CD14-positive monocyte (primary cell): Measurements from ENCODE around the gene TANGO2. TPM values are rescaled to one million over a fixed set of nuclear protein-coding genes. Genes with fewer than 3 reads are reported as not detected.
A peak's percentile ranks its signal among the peaks of the same experiment; 100 is the strongest.

Source experiments
- DNase-seq, 3 donors: peaks; one replicate each; pipeline ENCODE4 v3.0.0-alpha.2; 2011 to 2022
- H2AFZ ChIP-seq: 2 replicates; pipeline ENCODE4 v1.6.0; 2012; ENCODE audit warnings: mild to moderate bottlenecking, low read depth, low read length, inconsistent platforms; ENCODE audit not compliant: insufficient read depth, poor library complexity, severe bottlenecking
- H3K27ac ChIP-seq, 2 donors: 1 replicate in 1 of 2; 2 replicates in 1 of 2; pipeline ENCODE4 v1.5.1; 2012 to 2013; ENCODE audit warnings: low read length in 2 of 2, control low read depth in 1 of 2, inconsistent platforms in 1 of 2, low read depth in 1 of 2, mild to moderate bottlenecking in 1 of 2
- H3K27me3 ChIP-seq, 2 donors: one replicate each; pipeline versions ENCODE4 v1.6.0 to v1.6.1; 2011 to 2013; ENCODE audit warnings: low read length in 2 of 2; ENCODE audit not compliant: control insufficient read depth in 2 of 2, insufficient read depth in 2 of 2
- H3K36me3 ChIP-seq, 2 donors: replicated peaks in 1 of 2; 1 replicate in 1 of 2; 2 replicates in 1 of 2; pipeline versions ENCODE4 v1.5.1 to v1.6.1; 2012 to 2013; ENCODE audit warnings: low read length in 2 of 2, control low read depth in 1 of 2, inconsistent platforms in 1 of 2, mild to moderate bottlenecking in 1 of 2; ENCODE audit not compliant: insufficient read depth in 2 of 2, control insufficient read depth in 1 of 2
- H3K4me1 ChIP-seq, 2 donors: 1 replicate in 1 of 2; 2 replicates in 1 of 2; pipeline versions ENCODE4 v1.5.1 to v1.6.1; 2012 to 2013; ENCODE audit warnings: low read length in 2 of 2, control low read depth in 1 of 2, inconsistent platforms in 1 of 2, mild to moderate bottlenecking in 1 of 2, moderate library complexity in 1 of 2; ENCODE audit not compliant: insufficient read depth in 2 of 2, control insufficient read depth in 1 of 2
- H3K4me2 ChIP-seq: replicated peaks from 2 replicates; pipeline ENCODE3; 2012; ENCODE audit warnings: low read length, moderate library complexity, mild to moderate bottlenecking; ENCODE audit not compliant: poor library complexity, severe bottlenecking; ENCODE audit errors: extremely low read depth
- H3K4me3 ChIP-seq, 3 experiments: fragments of 200-600 bp in 1 of 3; sonication (generic) in 1 of 3; replicated peaks in 1 of 3; 1 replicate in 2 of 3; 2 replicates in 1 of 3; pipeline ENCODE4 v1.5.1; 2011 to 2013; ENCODE audit warnings: low read length in 3 of 3, mild to moderate bottlenecking in 3 of 3, control low read depth in 2 of 3, low read depth in 2 of 3, inconsistent platforms in 1 of 3, moderate library complexity in 1 of 3
- H3K79me2 ChIP-seq: 2 replicates; pipeline ENCODE4 v1.6.0; 2012; ENCODE audit warnings: mild to moderate bottlenecking, control low read depth, inconsistent platforms, low read length, moderate library complexity; ENCODE audit not compliant: insufficient read depth
- H3K9ac ChIP-seq: 2 replicates; pipeline ENCODE4 v1.6.0; 2017; ENCODE audit warnings: low read length, mild to moderate bottlenecking; ENCODE audit not compliant: insufficient read depth, poor library complexity, severe bottlenecking
- H3K9me3 ChIP-seq, 2 donors: replicated peaks in 1 of 2; 1 replicate in 1 of 2; 2 replicates in 1 of 2; pipeline versions ENCODE4 v1.5.1 to v1.6.1; 2012 to 2013; ENCODE audit warnings: low read length in 2 of 2, control low read depth in 1 of 2; ENCODE audit not compliant: control insufficient read depth in 1 of 2, insufficient read depth in 1 of 2
- H4K20me1 ChIP-seq: 2 replicates; pipeline ENCODE4 v1.6.0; 2012; ENCODE audit warnings: mild to moderate bottlenecking, low read length, control low read depth, moderate library complexity; ENCODE audit not compliant: insufficient read depth
- H3K27ac Mint-ChIP-seq, 7 donors: one replicate each; pipeline ENCODE4 v1.8.0; 2020; ENCODE audit warnings: mild to moderate bottlenecking in 7 of 7, mixed read lengths in 7 of 7, moderate library complexity in 6 of 7, inconsistent platforms in 2 of 7
- H3K27me3 Mint-ChIP-seq, 3 donors: one replicate each; pipeline ENCODE4 v1.8.0; 2021 to 2022; ENCODE audit warnings: low read depth in 3 of 3, mild to moderate bottlenecking in 3 of 3, mixed read lengths in 3 of 3, moderate library complexity in 3 of 3, inconsistent platforms in 1 of 3
- H3K36me3 Mint-ChIP-seq, 2 donors: one replicate each; pipeline ENCODE4 v1.8.0; 2020; ENCODE audit warnings: mixed read lengths in 2 of 2, inconsistent platforms in 1 of 2, mild to moderate bottlenecking in 1 of 2
- H3K4me1 Mint-ChIP-seq: one replicate; pipeline ENCODE4 v1.8.0; 2020; ENCODE audit warnings: mild to moderate bottlenecking, mixed read lengths
- H3K4me3 Mint-ChIP-seq, 2 donors: one replicate each; pipeline ENCODE4 v1.8.0; 2020; ENCODE audit warnings: mild to moderate bottlenecking in 2 of 2, mixed read lengths in 2 of 2, moderate library complexity in 1 of 2
- H3K9me3 Mint-ChIP-seq, 7 donors: one replicate each; pipeline ENCODE4 v1.8.0; 2020 to 2022; ENCODE audit warnings: mixed read lengths in 7 of 7, mild to moderate bottlenecking in 6 of 7, moderate library complexity in 6 of 7, inconsistent platforms in 2 of 7
- CTCF ChIP-seq: fragments of 200-600 bp; IDR thresholded peaks from one replicate; pipeline ENCODE4 v1.8.0; 2022; ENCODE audit warnings: antibody characterized with exemption, mild to moderate bottlenecking
- WGBS: methylation state at CpG from one replicate; pipeline ENCODE4 v1.1.5; 2013; ENCODE audit warnings: missing lambda C conversion rate; ENCODE audit not compliant: insufficient coverage; 5-methylcytosine and 5-hydroxymethylcytosine counted together
- intact Hi-C, 2 donors: fragments of 100-400 bp; cut with micrococcal nuclease; formaldehyde crosslinking; loops; one replicate each; pipeline versions ENCODE4 v1.15.0 to v1.15.1; 2023
- polyA plus RNA-seq, 3 donors: library from polyadenylated mRNA; depleted of rRNA in 1 of 3; unstranded in 2 of 3; stranded (reverse) in 1 of 3; fragments of 300-500 nt in 2 of 3; fragments of >200 nt in 1 of 3; fragmentation: Illumina TruSeq in 2 of 3; gene quantifications; 1 replicate in 2 of 3; 2 replicates in 1 of 3; pipeline ENCODE4 v1.2.3, GENCODE V29; 2012 to 2021

The TANGO2 gene
- polyA plus RNA-seq, 3 donors, result 56.4 to 94.9 (median 58.2) TPM

- Histone ChIP-seq H3K79me2 (no peaks in the 10 kb centered on the region), H3K9me3 (no peaks in the 10 kb centered on the region), H4K20me1 (peaks cover 63% of the 10 kb centered on the region), H3K4me2 (no peak overlapping the region), H3K27me3 (no peaks in the 10 kb centered on the region), H2AFZ (no peak overlapping the region), H3K27ac (no peak overlapping the region), H3K4me3 (no peak overlapping the region), H3K36me3 (peaks cover 87 to 88% of the 10 kb centered on the region in 2 donors), H3K4me1 (no peaks in the 10 kb centered on the region), H3K9ac (no peak overlapping the region)
- H3K27me3 Mint-ChIP-seq, result no peaks in the 10 kb centered on the region
- WGBS, result 92% methylated on average over 14 of the region's 14 CpGs
- no peak for TF ChIP-seq CTCF
- H3K4me3 Mint-ChIP-seq, result no peak overlapping the region
- H3K27ac Mint-ChIP-seq, result peak overlapping the region in 1 of 7 donors; percentile 2
- H3K9me3 Mint-ChIP-seq, result peaks cover 0 to under 1% (median 0%) of the 10 kb centered on the region in 7 donors
- DNase-seq, result no peak
- peaks cover 77 to 97% of the 10 kb centered on the region in 2 donors for H3K36me3 Mint-ChIP-seq
- no peaks in the 10 kb centered on the region for H3K4me1 Mint-ChIP-seq
- intact Hi-C loops, result no loop called here
Observed at GRCh38 chr22:20053407-20054033, 32.6 kb downstream of the TANGO2 start.

GRCh38 chr22:20054034-20054427 is 33.1 kb downstream of the TANGO2 start:
- Histone ChIP-seq H3K9ac (no peak overlapping the region), H3K4me1 (no peaks in the 10 kb centered on the region), H3K36me3 (peaks cover 88 to 89% of the 10 kb centered on the region in 2 donors), H3K27ac (no peak overlapping the region), H3K79me2 (no peaks in the 10 kb centered on the region), H3K27me3 (no peaks in the 10 kb centered on the region), H3K4me2 (no peak overlapping the region), H3K4me3 (no peak overlapping the region), H4K20me1 (peaks cover 66% of the 10 kb centered on the region), H3K9me3 (no peaks in the 10 kb centered on the region), H2AFZ (no peak overlapping the region)
- Mint-ChIP-seq H3K4me3 (no peak overlapping the region), H3K9me3 (no peaks in the 10 kb centered on the region), H3K27ac (no peak overlapping the region), H3K36me3 (peaks cover 77 to 97% of the 10 kb centered on the region in 2 donors), H3K27me3 (no peaks in the 10 kb centered on the region), H3K4me1 (no peaks in the 10 kb centered on the region)
- WGBS, result 91% methylated on average over 12 of the region's 12 CpGs
- DNase-seq, result no peak
- TF ChIP-seq CTCF, result no peak
- intact Hi-C loops, result no loop called here
